SK-N-SH (cell line): Measurements from ENCODE around the gene SLCO2B1. TPM values are rescaled to one million over a fixed set of nuclear protein-coding genes. Genes with fewer than 3 reads are reported as not detected.

Source experiments
- CTCF ChIA-PET: fragments of 300-600, 350-600 bp; formaldehyde crosslinking; extraction: SDS; loops from one replicate; lab custom pipeline; 2021; lab: Yijun Ruan, JAX
- POLR2A ChIA-PET: fragments of 350-600 bp; sonication (Branson Sonifier 250); formaldehyde crosslinking; extraction: SDS; loops from one replicate; lab custom pipeline; 2020; ENCODE audit warnings: antibody characterized with exemption, inconsistent platforms; lab: Yijun Ruan, JAX
- DNase-seq: peaks from one replicate; pipeline ENCODE4 v3.0.0; 2012
- H2AFZ ChIP-seq: fragments of 200-600 bp; sonication (generic); 2 replicates; pipeline ENCODE4 v1.8.1; 2016; ENCODE audit warnings: antibody characterized with exemption, mild to moderate bottlenecking, low read depth
- H3F3A ChIP-seq: fragments of 200-600 bp; sonication (generic); replicated peaks from 2 replicates; pipeline ENCODE3; 2016; ENCODE audit warnings: antibody characterized with exemption, mild to moderate bottlenecking; ENCODE audit not compliant: insufficient read depth
- H3K27ac ChIP-seq, 2 experiments: fragments of 200-500 bp in 1 of 2; fragments of 200-600 bp in 1 of 2; sonication (Bioruptor generic) in 1 of 2; sonication (generic), shearing (Covaris generic) in 1 of 2; 2 replicates each; pipeline versions ENCODE4 v1.5.1 to v1.6.1; 2014 to 2016; ENCODE audit warnings: low read depth in 2 of 2, inconsistent platforms in 1 of 2, low read length in 1 of 2, mild to moderate bottlenecking in 1 of 2, mixed read lengths in 1 of 2
- H3K27me3 ChIP-seq: fragments of 200-600 bp; sonication (generic), shearing (Covaris generic); 2 replicates; pipeline ENCODE4 v1.6.1; 2016; ENCODE audit warnings: mixed run types; ENCODE audit not compliant: insufficient read depth
- H3K36me3 ChIP-seq, 2 experiments: fragments of 200-500 bp in 1 of 2; fragments of 200-600 bp in 1 of 2; sonication (Bioruptor generic) in 1 of 2; sonication (generic) in 1 of 2; replicated peaks in 1 of 2; 2 replicates each; pipeline versions ENCODE3 to v1.5.1; 2014 to 2016; ENCODE audit warnings: low read length in 1 of 2, mild to moderate bottlenecking in 1 of 2; ENCODE audit not compliant: insufficient read depth in 2 of 2, control insufficient read depth in 1 of 2
- H3K4me1 ChIP-seq, 2 experiments: fragments of 200-500 bp in 1 of 2; fragments of 200-600 bp in 1 of 2; sonication (Bioruptor generic) in 1 of 2; sonication (generic), shearing (Covaris generic) in 1 of 2; 2 replicates each; pipeline versions ENCODE4 v1.5.1 to v1.6.1; 2014 to 2016; ENCODE audit warnings: low read depth in 1 of 2, low read length in 1 of 2, mixed run types in 1 of 2; ENCODE audit not compliant: insufficient read depth in 2 of 2, control insufficient read depth in 1 of 2
- H3K4me2 ChIP-seq: fragments of 200-600 bp; sonication (generic), shearing (Covaris generic); 2 replicates; pipeline ENCODE4 v1.6.1; 2017; ENCODE audit warnings: mixed run types
- H3K4me3 ChIP-seq, 2 experiments: fragments of 200-500 bp in 1 of 2; fragments of 200-600 bp in 1 of 2; sonication (Bioruptor generic) in 1 of 2; sonication (generic), shearing (Covaris generic) in 1 of 2; 2 replicates each; pipeline versions ENCODE4 v1.5.1 to v1.8.1; 2014 to 2016; ENCODE audit warnings: low read depth in 2 of 2, inconsistent platforms in 1 of 2, low read length in 1 of 2, mild to moderate bottlenecking in 1 of 2, mixed read lengths in 1 of 2, moderate library complexity in 1 of 2
- H3K79me2 ChIP-seq: fragments of 200-600 bp; sonication (generic); 2 replicates; pipeline ENCODE4 v1.8.1; 2017; ENCODE audit warnings: mild to moderate bottlenecking; ENCODE audit not compliant: insufficient read depth
- H3K9ac ChIP-seq: fragments of 200-600 bp; sonication (generic); 2 replicates; pipeline ENCODE4 v1.6.1; 2017; ENCODE audit warnings: mixed run types
- H3K9me2 ChIP-seq: fragments of 200-600 bp; sonication (generic); 2 replicates; pipeline ENCODE4 v1.6.1; 2017; ENCODE audit warnings: mixed run types
- H3K9me3 ChIP-seq: fragments of 200-600 bp; sonication (generic); 2 replicates; pipeline ENCODE4 v1.6.1; 2017; ENCODE audit warnings: mixed run types, mild to moderate bottlenecking, moderate library complexity
- H4K20me1 ChIP-seq: fragments of 200-600 bp; sonication (generic); 2 replicates; pipeline ENCODE4 v1.6.1; 2017; ENCODE audit warnings: mild to moderate bottlenecking, mixed run types; ENCODE audit not compliant: insufficient read depth
- ELF1 ChIP-seq: IDR thresholded peaks from 2 replicates; pipeline ENCODE4 v1.4.0; 2012
- FOXM1 ChIP-seq: IDR thresholded peaks from 2 replicates; pipeline ENCODE4 v1.4.0; 2012; ENCODE audit warnings: low read depth, mild to moderate bottlenecking
- IRF3 ChIP-seq: fragments of 150-350 bp; IDR thresholded peaks from 2 replicates; pipeline ENCODE4 v1.6.1; 2016; ENCODE audit warnings: mild to moderate bottlenecking, low read depth, low read length
- NRF1 ChIP-seq: IDR thresholded peaks from 2 replicates; pipeline ENCODE4 v1.6.1; 2012; ENCODE audit warnings: low read depth, mild to moderate bottlenecking, low read length
- RFX5 ChIP-seq: IDR thresholded peaks from 2 replicates; pipeline ENCODE4 v1.6.1; 2012; ENCODE audit warnings: mild to moderate bottlenecking, improper control_type of control experiment, low read length
- WGBS: methylation state at CpG from one replicate; pipeline ENCODE4 v1.1.6; 2017; ENCODE audit warnings: low lambda C conversion rate; 5-methylcytosine and 5-hydroxymethylcytosine counted together
- polyA plus RNA-seq, 3 experiments: library from polyadenylated mRNA; depleted of rRNA; stranded (reverse); fragments of >200 nt; gene quantifications; 2 replicates each; pipeline ENCODE4 v1.2.3, GENCODE V29; 2012

SLCO2B1 gene
- polyA plus RNA-seq, 1 of the 3 experiments (the other 2 are of a cell fraction): 0.18 TPM

- Histone ChIP-seq H3K4me3 (no peak overlapping the region), H3K9me2 (no peaks in the 10 kb centered on the region), H3K9me3 (no peaks in the 10 kb centered on the region), H3K79me2 (no peaks in the 10 kb centered on the region), H3K4me1 (no peaks in the 10 kb centered on the region; a peak in 1 of 4 replicates), H3K4me2 (no peak overlapping the region), H4K20me1 (no peaks in the 10 kb centered on the region), H3K27me3 (peaks cover 13% of the 10 kb centered on the region; the same call in 1 of the 2 replicates), H3K27ac (no peak overlapping the region), H3K36me3 (no peaks in the 10 kb centered on the region), H2AFZ (no peak overlapping the region), H3K9ac (no peak overlapping the region), H3F3A (no peaks in the 10 kb centered on the region)
- no peak for TF ChIP-seq RFX5
- TF ChIP-seq FOXM1: no peak
- TF ChIP-seq IRF3: no peak
- no peak for TF ChIP-seq NRF1
- no peak for DNase-seq
- ChIA-PET POLR2A (no interaction called here), CTCF (interaction anchor here (0.8 to 10.3 kb wide), 6 partner anchors 10 to 117 kb away, joined by 3 to 111 read pairs (median 8); partner anchors contain the start of gene TPBGL)
- 78% methylated on average over 3 of the region's 3 CpGs for WGBS
Observed at GRCh38 chr11:75132080-75132479, 18.8 kb upstream of the SLCO2B1 start.

DNA sequence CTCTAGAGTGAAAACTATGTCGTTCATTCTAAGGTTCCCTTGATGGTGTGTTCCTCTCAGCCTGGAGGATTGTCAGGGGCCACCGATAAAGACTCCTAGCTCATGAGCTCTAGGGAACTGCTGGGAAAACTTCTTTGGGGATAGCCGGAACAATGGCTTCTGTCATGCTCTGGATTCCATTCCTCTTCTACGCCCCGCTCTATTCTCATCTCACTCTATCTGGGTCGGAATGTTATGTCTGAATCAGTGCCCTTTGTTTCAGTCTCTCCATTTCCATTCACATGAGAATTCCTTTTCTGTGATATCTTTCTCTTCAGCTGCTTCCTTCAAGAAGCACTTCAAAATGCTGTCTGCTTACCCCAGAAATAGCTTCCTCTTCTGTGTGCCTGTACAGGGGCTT lies 16.9 kb upstream of the SLCO2B1 start:
- 71% methylated on average over 6 of the region's 6 CpGs for WGBS
- Histone ChIP-seq H3K4me1 (no peaks in the 10 kb centered on the region; a peak in 1 of 4 replicates), H3K4me2 (no peak overlapping the region), H3K36me3 (no peaks in the 10 kb centered on the region), H3K4me3 (no peak overlapping the region), H3K9me2 (no peaks in the 10 kb centered on the region), H3K9me3 (no peaks in the 10 kb centered on the region), H3F3A (no peaks in the 10 kb centered on the region), H3K27me3 (peaks cover 13% of the 10 kb centered on the region; the same call in 1 of the 2 replicates), H4K20me1 (no peaks in the 10 kb centered on the region), H3K9ac (no peak overlapping the region), H2AFZ (no peak overlapping the region), H3K79me2 (no peaks in the 10 kb centered on the region), H3K27ac (no peak overlapping the region)
- ChIA-PET POLR2A (no interaction called here), CTCF (interaction anchor here (0.6 to 10.3 kb wide), 11 partner anchors 8 to 198 kb away, joined by 3 to 111 read pairs (median 7); partner anchors contain the start of gene TPBGL)
- TF ChIP-seq FOXM1: no peak
- no peak for DNase-seq

- no peaks in the 10 kb centered on the region; a peak in 1 of 4 replicates for H3K4me1 ChIP-seq
- 49% methylated on average over 3 of the region's 5 CpGs for WGBS
- H3K79me2 ChIP-seq: no peaks in the 10 kb centered on the region
- H2AFZ ChIP-seq: no peak overlapping the region
- peaks cover 13% of the 10 kb centered on the region; the same call in 1 of the 2 replicates for H3K27me3 ChIP-seq
- DNase-seq: no peak
- ChIA-PET CTCF (interaction anchor here (1.1 to 10.3 kb wide), 8 partner anchors 7 to 205 kb away, joined by 3 to 111 read pairs (median 10); partner anchors contain the start of gene TPBGL), POLR2A (no interaction called here)
- no peak overlapping the region for H3K4me3 ChIP-seq
- no peaks in the 10 kb centered on the region for H4K20me1 ChIP-seq
- H3F3A ChIP-seq: no peaks in the 10 kb centered on the region
- H3K27ac ChIP-seq: no peak overlapping the region
- H3K4me2 ChIP-seq: no peak overlapping the region
- H3K9ac ChIP-seq: no peak overlapping the region
- H3K9me3 ChIP-seq: no peaks in the 10 kb centered on the region
- no peaks in the 10 kb centered on the region for H3K36me3 ChIP-seq
- no peaks in the 10 kb centered on the region for H3K9me2 ChIP-seq
- TF ChIP-seq ELF1 (no peak), RFX5 (no peak)
Observed at GRCh38 chr11:75135021-75135650, 15.8 kb upstream of the SLCO2B1 start.
